ENCODE measurements around the gene PLPPR4. TPM values are rescaled to one million over a fixed set of nuclear protein-coding genes. Genes with fewer than 3 reads are reported as not detected.

PLPPR4 gene
- total and polyA plus RNA-seq, 4 donors = 0.02 to 0.61 (median 0.19) TPM

DNA sequence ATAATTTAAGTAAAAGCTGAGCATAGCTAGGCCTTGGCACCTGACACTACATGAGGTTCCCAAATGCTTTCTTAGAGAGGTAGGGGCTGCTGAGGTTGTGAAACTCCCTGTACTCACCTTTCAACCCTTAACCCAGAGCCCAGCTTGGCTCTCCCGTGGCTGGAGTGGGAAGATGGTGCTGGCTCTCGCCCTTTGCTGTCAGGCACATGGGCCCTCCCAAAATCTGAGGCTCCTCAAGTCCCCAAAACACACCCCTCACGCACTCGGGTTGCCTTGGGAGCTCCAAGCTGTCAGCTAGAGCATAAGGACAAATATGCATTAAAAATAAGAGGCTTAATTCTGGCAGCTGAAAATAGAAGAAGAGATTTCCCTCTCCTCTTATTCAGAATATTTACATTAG lies 46.7 kb upstream of the PLPPR4 start:
- H3K4me1 ChIP-seq (ENCODE audit: control insufficient read depth in 4 of 4, insufficient read depth in 4 of 4, low read length in 3 of 4) = no peaks in the 10 kb centered on the region
- no peaks in the 10 kb centered on the region for H3K9me3 ChIP-seq (ENCODE audit: control insufficient read depth in 4 of 4, low read length in 3 of 4)
- H3K27me3 ChIP-seq (ENCODE audit: control insufficient read depth in 4 of 4, insufficient read depth in 4 of 4, low read length in 3 of 4) = no peaks in the 10 kb centered on the region
- no peak overlapping the region for H3K4me3 ChIP-seq (ENCODE audit: low read depth in 1 of 3, low read length in 3 of 3)
- H3K9ac ChIP-seq (ENCODE audit: low read depth in 1 of 2, low read length in 2 of 2) = no peak overlapping the region
- no peak for TF ChIP-seq FOXA1 (IDR thresholded peaks at IDR 0.05)
- TF ChIP-seq TAF1 (conservative IDR thresholded peaks at IDR 0.05) = no peak
- no peak for TF ChIP-seq REST (IDR thresholded peaks at IDR 0.05)
- TF ChIP-seq RAD21 (IDR thresholded peaks at IDR 0.05) = no peak
- TF ChIP-seq FOXA2 (IDR thresholded peaks at IDR 0.05) = no peak
- no peak for TF ChIP-seq SP1 (IDR thresholded peaks at IDR 0.05)
- TF ChIP-seq, protein P1, sequence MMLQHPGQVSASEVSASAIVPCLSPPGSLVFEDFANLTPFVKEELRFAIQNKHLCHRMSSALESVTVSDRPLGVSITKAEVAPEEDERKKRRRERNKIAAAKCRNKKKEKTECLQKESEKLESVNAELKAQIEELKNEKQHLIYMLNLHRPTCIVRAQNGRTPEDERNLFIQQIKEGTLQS (IDR thresholded peaks at IDR 0.05) = no peak
- TF ChIP-seq GABPA (IDR thresholded peaks at IDR 0.05 in 1 of 2, conservative IDR thresholded peaks at IDR 0.05 in 1 of 2) = no peak
- TF ChIP-seq MAX (IDR thresholded peaks at IDR 0.05) = no peak
- TF ChIP-seq CTCF (IDR thresholded peaks at IDR 0.05; ENCODE audit: low read depth, low read length, missing input control) = no peak
- no peak for TF ChIP-seq HNF4G (IDR thresholded peaks at IDR 0.05)
- no peak for TF ChIP-seq JUND (IDR thresholded peaks at IDR 0.05)
- no peak for DNase-seq (ENCODE audit: low spot score)
- H3K36me3 ChIP-seq (ENCODE audit: control insufficient read depth in 4 of 4, insufficient read depth in 3 of 4, low read depth in 1 of 4, low read length in 3 of 4) = no peaks in the 10 kb centered on the region
- H3K27ac ChIP-seq (ENCODE audit: low read depth in 1 of 2, low read length in 2 of 2) = no peak overlapping the region
- WGBS = 48% methylated on average over 4 of the region's 4 CpGs

DNA sequence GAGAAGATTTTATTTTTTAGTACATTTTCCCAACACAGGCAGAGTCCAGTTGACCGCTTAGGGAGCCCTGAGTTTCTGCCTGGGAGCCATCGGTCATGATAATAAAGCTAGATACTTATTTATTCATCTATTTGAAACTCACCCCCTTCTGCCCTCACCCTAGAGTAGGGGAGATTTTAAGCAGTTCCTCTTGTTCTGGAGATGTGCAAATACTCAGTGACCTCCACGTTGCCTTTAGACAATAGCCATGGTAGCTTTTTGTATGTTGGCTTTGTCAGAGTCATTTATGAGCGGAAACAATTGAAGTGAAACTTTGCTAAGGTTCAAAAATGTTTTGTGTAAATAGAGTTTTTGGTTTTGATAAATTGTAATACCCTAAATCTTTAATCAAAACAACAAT lies 45.7 kb upstream of the PLPPR4 start:
- DNase-seq (ENCODE audit: low spot score) = no peak
- TF ChIP-seq TAF1 (conservative IDR thresholded peaks at IDR 0.05) = no peak
- TF ChIP-seq RXRA (IDR thresholded peaks at IDR 0.05) = no peak
- no peak for TF ChIP-seq HNF4G (IDR thresholded peaks at IDR 0.05)
- TF ChIP-seq GABPA (IDR thresholded peaks at IDR 0.05 in 1 of 2, conservative IDR thresholded peaks at IDR 0.05 in 1 of 2) = no peak
- TF ChIP-seq REST (IDR thresholded peaks at IDR 0.05) = no peak
- no peak for TF ChIP-seq CTCF (IDR thresholded peaks at IDR 0.05; ENCODE audit: low read depth, low read length, missing input control)
- TF ChIP-seq JUND (IDR thresholded peaks at IDR 0.05) = no peak
- no peak for TF ChIP-seq FOXA1 (IDR thresholded peaks at IDR 0.05)
- TF ChIP-seq HNF4A (conservative IDR thresholded peaks at IDR 0.05) = no peak
- no peak for TF ChIP-seq FOXA2 (IDR thresholded peaks at IDR 0.05)
- TF ChIP-seq SP1 (IDR thresholded peaks at IDR 0.05) = no peak
- no peak for TF ChIP-seq RAD21 (IDR thresholded peaks at IDR 0.05)
- no peak for TF ChIP-seq YY1 (IDR thresholded peaks at IDR 0.05)
- TF ChIP-seq, protein P2, sequence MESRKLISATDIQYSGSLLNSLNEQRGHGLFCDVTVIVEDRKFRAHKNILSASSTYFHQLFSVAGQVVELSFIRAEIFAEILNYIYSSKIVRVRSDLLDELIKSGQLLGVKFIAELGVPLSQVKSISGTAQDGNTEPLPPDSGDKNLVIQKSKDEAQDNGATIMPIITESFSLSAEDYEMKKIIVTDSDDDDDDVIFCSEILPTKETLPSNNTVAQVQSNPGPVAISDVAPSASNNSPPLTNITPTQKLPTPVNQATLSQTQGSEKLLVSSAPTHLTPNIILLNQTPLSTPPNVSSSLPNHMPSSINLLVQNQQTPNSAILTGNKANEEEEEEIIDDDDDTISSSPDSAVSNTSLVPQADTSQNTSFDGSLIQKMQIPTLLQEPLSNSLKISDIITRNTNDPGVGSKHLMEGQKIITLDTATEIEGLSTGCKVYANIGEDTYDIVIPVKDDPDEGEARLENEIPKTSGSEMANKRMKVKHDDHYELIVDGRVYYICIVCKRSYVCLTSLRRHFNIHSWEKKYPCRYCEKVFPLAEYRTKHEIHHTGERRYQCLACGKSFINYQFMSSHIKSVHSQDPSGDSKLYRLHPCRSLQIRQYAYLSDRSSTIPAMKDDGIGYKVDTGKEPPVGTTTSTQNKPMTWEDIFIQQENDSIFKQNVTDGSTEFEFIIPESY (IDR thresholded peaks at IDR 0.05) = no peak
- TF ChIP-seq MAX (IDR thresholded peaks at IDR 0.05) = no peak
- WGBS = 82% methylated on average over 4 of the region's 4 CpGs
- Histone ChIP-seq H3K27ac (ENCODE audit: low read depth in 1 of 2, low read length in 2 of 2) (no peak overlapping the region), H3K9me3 (ENCODE audit: control insufficient read depth in 4 of 4, low read length in 3 of 4) (no peaks in the 10 kb centered on the region), H3K36me3 (ENCODE audit: control insufficient read depth in 4 of 4, insufficient read depth in 3 of 4, low read depth in 1 of 4, low read length in 3 of 4) (no peaks in the 10 kb centered on the region), H3K4me1 (ENCODE audit: control insufficient read depth in 4 of 4, insufficient read depth in 4 of 4, low read length in 3 of 4) (no peaks in the 10 kb centered on the region), H3K9ac (ENCODE audit: low read depth in 1 of 2, low read length in 2 of 2) (no peak overlapping the region), H3K27me3 (ENCODE audit: control insufficient read depth in 4 of 4, insufficient read depth in 4 of 4, low read length in 3 of 4) (no peaks in the 10 kb centered on the region), H3K4me3 (ENCODE audit: low read depth in 1 of 3, low read length in 3 of 3) (no peak overlapping the region)

All from liver (tissue), 9 donors.